Measurements from ENCODE around the gene CKS1B.

CKS1B gene

GRCh38 chr1:155003227-155003765 lies 28.8 kb downstream of the CKS1B start:
- DNase-seq: no peak

DNA sequence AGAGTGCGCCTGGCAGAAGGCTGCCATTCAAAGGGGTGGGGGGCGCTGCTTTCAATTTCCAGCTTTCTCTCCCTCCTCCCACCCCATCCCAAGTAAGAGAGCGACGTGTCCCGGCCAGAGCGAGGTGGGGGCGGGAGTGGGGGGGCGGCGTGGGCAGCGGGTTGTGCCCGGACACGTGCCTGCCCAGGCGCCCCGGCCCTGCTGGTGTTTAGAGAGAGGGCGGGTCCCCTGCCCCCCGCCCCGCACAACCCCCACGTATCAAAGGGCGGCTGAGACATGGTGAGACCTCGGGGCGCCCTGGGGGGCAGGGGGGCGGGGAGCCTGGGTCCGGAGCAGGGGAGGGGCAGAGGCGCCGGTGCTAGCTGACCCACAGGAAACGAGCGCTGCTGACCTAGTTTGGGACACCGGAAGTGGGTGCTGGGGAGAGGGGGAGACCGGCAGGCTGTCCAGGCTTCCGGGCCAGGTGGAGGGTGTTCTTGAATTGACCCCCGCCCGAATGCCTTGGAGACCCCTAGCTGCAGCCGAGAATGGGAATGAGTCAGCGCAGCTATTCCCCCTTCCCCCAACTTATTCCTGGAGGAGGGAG lies 29.4 kb downstream of the CKS1B start:
- DNase-seq: no peak

DNA sequence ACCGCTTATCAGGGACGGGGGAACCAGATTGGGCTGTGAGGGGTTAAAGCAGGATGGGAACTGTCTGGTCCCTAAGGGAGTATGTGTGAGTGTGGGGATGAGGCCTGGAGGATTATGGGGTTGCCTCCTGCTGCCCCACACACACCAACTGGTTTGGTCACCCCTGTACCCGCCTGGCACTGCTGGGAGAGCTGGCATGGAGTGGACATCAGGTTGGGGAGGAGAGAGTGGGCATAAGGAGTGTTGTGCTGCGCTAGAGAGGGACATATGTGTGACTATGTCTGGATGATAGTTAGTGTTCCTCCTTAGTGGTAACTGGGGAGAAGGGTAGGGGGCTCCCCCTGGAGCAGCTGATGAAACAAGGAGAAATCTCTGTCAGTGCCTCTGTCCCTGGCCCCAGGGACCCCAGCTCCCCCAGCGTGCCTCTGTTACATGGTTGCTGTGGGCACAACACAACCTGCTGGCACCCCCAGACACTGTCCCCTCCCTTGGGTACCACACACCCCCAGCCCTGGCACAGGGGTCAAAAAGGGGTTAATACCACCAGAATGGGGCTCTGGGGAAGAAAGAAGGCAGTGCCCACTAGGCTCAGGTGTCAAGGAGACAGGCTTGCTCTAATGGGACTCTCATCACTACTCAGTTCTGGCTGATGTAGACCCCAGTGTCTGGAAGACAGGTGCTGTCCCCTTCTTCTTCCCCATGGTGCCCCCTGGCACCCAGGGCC lies 30.0 kb downstream of the CKS1B start:
- DNase-seq: no peak

GRCh38 chr1:155005076-155006011 lies 30.9 kb downstream of the CKS1B start:
- no peak for DNase-seq

DNA sequence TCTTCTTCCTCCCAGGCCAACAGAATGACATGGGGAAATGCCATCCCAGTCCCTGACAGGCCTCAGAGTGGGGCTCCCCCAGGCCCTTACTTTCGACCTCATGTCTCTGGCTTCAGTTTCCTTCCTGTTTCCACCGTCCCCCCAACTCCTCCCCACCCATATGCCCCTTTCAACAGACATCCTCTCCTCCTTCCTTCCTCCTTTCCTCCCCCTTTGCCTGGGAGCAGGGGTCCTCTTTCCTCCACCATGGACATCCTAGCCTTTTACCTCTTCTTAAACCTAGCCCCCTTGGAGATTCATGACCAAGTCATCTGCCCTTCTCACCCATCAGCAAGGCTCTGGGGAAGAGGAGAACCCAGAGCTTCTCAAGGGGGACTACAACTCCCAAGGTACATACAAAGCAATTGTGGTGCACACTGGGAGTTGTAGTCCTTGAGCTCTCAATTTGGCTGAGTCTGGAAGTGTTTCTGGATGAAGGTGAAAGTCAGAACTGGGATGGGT lies 32.2 kb downstream of the CKS1B start:
- no peak for DNase-seq

DNA sequence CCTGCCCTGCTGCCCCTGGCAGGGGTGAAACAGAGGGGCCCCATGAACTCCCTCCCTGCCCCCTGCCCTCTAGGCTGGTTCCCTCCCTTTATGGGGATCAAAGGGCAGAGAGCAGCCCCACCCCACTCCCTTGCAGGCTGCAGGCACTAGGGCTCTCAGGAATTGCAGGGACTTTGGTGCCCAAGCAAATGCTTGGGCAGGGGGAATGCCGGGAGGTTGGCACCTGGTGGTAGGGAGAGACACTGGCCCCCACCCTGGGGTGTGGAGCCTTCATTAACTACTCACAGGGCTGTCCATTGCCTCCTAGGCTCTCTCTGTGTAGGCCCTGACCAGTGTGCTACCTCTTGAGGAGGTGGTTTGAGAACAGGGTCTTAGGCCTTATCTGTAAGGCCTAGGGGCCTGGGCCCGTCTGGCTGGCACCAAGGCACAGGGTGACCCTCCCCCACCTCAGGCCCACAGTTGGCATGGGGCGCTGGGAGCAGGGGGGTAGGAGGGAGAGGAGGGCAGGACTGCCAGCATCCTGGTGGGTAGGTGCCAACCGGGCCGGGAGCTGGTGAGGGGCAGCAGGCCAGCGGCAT lies 32.9 kb downstream of the CKS1B start:
- DNase-seq: no peak

DNA sequence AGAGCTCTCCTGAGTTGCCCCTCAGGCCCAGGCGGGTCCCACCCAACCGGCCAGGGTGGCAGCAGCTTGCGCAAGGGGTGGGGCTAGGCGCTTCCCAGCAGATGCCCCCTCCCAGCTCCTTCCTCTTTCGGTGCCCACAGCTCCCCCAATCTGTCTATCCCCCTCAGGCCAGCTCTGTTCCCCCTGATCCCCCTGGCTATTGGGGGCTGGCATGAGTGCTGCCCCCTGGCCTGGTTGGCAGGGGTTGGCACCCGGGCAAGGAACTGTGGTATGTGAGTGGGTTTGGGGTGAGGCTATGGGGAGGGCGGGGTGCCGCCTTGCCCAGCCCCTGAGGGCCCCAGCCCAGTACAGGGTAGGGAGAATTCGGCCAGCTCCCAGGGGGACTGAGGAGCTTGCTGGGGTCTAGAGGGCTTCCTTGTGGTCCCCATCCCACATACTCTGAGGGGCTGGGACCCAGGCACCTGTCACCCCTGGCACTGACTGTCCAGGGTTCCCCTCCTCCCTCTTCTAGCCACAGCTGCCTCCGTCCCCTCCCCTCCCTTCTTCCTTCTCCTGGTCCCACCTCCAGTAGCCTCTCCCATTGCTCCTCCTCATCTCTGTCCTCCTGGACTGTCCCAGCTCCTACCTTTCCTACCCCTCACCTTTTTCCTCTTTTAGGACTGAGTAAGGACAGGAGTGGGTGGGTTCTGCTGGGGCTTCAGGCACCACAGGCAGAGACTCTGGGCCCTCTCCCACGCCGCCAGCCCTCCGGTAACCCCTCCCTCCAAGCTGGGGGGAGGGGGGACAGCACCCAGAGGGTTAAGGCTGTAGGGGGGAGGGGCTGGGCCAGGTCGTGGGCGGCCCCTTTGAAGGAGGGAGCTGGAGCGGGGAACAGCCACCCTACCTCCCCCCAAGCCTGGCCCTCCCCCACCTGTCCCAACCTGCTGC lies 33.8 kb downstream of the CKS1B start:
- no peak for DNase-seq

DNA sequence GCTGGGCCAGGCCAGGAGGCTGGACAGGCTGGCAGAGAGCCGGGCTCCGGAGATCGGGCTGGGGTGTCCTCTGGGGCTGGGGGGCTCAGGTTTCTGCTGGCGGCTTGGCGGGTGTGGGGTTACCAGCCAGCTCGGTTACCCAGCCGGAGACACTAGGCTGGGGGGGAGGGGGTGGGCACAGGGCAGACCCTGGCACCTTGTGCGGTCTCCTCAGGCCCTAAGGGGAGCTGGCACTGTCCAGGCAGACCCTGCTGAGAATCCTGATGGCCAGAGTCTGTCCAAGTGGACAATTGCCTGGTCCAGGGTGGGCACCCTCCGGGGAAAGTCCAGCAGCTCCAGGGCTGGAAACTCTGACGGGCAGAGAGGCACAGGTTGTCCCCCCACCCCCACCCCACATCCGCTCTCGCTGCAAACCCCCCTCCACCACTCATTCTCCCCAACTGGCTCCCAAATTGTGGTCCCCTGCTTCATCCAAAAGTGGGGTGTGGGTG lies 34.8 kb downstream of the CKS1B start:
- DNase-seq: no peak

GRCh38 chr1:155009742-155010141 lies 35.3 kb downstream of the CKS1B start:
- DNase-seq: no peak

- no peak for DNase-seq
Observed at GRCh38 chr1:155010211-155010918, 35.9 kb downstream of the CKS1B start.

DNA sequence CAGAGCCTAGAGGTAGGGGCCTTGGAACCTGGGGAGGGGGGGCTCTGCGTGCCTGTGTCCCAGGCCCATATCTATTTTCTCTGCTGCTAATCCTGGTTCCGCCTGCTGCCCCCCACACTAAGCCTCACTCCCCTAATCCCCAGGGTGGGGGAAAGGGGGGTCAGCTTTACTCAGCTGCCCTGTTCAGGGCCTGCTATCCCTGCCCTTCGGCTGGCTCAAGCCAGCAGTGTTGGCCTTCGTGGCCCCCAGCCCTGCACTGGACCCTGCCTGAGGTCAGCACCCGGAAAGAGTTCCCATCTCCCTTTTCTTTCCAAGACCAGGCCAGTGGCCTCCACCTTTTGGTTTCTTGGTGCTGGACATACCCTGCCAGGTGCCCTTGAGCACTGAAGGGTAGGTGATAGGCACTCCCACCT lies 36.5 kb downstream of the CKS1B start:
- no peak for DNase-seq

DNA sequence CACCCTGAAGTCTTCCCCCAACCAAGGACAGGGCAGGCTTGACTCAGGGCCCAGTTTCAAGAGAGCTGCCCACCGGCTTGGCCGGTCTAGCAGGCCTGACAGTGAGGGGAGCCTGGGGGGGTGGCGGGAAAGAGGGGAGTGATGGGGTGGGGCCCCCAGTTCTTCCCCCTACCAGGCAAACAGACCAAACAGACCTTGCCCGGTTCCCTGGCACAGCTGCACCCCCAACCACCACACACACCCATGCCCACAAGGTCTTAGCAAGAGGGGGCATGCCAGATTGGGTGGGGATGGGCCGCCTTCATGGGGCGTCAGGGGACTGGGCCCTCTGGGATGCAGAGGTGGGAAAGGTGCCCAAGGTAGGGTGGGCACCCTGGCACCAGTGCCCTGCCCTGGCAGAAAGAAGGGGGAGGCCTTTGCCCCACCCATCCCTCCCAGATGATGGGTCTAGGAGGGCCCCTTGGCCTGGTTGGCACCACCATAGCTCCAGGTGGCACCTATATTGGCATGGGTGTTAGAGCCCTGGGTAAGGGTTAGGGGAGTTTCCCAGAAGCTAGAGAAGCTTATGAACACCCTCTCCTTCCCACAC lies 37.0 kb downstream of the CKS1B start:
- no peak for DNase-seq

DNA sequence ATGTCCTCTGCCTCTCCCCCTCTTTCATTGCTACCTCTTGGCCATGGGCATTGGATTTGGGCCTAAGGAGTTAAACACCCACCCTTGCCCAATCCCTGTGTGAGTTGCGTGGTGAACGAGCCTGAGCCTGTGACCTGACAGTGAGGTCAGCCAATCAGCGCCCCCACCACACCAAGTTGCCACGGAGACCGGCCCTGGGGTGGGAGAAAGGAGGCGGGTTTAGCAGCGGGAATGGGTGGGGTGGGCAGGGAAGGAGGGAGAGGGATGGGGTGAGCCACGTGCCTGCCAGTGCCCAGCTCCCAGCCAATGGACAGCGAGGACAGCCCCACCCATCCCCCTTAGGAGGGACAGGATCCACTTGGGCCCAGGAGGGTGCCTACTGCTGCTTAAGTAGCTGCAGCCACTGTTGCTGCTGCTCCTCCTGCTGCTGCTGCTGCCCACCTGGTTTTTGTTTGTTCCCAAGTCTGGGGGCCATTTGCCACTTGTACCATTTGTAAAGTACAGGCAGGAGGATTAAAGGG lies 37.6 kb downstream of the CKS1B start:
- DNase-seq: no peak

- DNase-seq: no peak
Observed at GRCh38 chr1:155012776-155013602, 38.5 kb downstream of the CKS1B start.

- no peak for DNase-seq
Observed at GRCh38 chr1:155013632-155014031, 39.2 kb downstream of the CKS1B start.

GRCh38 chr1:155014709-155015508 lies 40.4 kb downstream of the CKS1B start:
- no peak for DNase-seq

DNA sequence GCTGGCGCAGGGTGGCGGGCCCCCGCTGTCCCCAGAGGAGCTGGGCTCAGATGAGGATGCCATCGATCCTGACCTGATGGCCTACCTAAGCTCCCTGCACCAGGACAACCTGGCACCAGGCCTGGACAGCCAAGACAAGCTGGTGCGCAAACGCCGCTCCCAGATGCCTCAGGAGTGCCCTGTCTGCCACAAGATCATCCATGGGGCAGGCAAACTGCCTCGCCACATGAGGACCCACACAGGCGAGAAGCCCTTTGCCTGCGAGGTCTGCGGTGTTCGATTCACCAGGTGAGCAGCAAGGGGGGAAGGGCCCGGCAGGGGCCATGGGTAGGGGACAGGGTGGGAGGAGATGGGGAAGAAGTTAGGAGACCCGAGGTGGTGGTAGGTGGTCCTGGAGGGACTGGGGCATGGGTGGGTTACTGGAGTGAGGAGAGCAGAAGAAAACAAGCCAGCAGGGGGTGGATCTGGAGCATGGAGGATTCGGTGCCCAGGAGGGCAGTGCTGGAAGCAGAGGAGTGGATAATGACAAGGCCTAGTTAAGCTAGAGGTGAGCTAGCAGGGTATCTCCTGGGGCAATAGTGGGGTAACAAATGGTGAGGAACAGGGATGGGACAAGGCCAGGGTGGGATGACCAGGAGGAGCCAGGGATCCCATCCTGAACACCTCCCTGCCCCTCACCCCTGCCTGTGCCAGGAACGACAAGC lies 41.2 kb downstream of the CKS1B start:
- DNase-seq: no peak

Measured in activated gamma-delta T cell (primary cell).